ENCODE results near the gene LRPAP1. TPM values are rescaled to one million over a fixed set of nuclear protein-coding genes. Genes with fewer than 3 reads are reported as not detected.

Gene LRPAP1
- polyA plus RNA-seq, 1 donor (not counting 4 experiments of a cell fraction or from before 2014, with no cell fraction given): 121 TPM

- TF ChIP-seq EZH2 (IDR thresholded peaks at IDR 0.05; ENCODE audit: low read length) (no peak), CTCF (optimal IDR thresholded peaks at IDR 0.05 in 1 of 3, IDR thresholded peaks at IDR 0.05 in 1 of 3, conservative IDR thresholded peaks at IDR 0.05 in 1 of 3; ENCODE audit: extremely low read depth in 1 of 3, insufficient read depth in 2 of 3, low read length in 3 of 3) (no peak)
- FAIRE-seq: no peak
- Histone ChIP-seq H3K4me3 (ENCODE audit: control insufficient read depth in 2 of 3, extremely low read depth in 1 of 3, insufficient read depth in 2 of 3, low read depth in 1 of 3, low read length in 3 of 3) (no peak overlapping the region), H3K9me3 (ENCODE audit: control insufficient read depth, low read depth, low read length) (no peaks in the 10 kb centered on the region), H3K9me1 (ENCODE audit: control insufficient read depth, extremely low read depth, insufficient read depth, low read length) (no peaks in the 10 kb centered on the region), H4K20me1 (ENCODE audit: control insufficient read depth, extremely low read depth, insufficient read depth, low read length) (no peaks in the 10 kb centered on the region), H3K4me1 (ENCODE audit: control insufficient read depth, extremely low read depth, insufficient read depth, low read length) (peaks cover 7% of the 10 kb centered on the region), H3K9ac (ENCODE audit: control insufficient read depth, extremely low read depth, insufficient read depth, low read length) (no peak overlapping the region), H3K36me3 (ENCODE audit: control insufficient read depth in 2 of 2, extremely low read depth in 1 of 2, insufficient read depth in 2 of 2, low read length in 2 of 2) (no peaks in the 10 kb centered on the region), H2AFZ (ENCODE audit: control insufficient read depth, low read length) (no peak overlapping the region), H3K4me2 (ENCODE audit: control insufficient read depth, extremely low read depth, insufficient read depth, low read depth, low read length) (no peak overlapping the region), H3K79me2 (ENCODE audit: control insufficient read depth, insufficient read depth, low read length) (no peaks in the 10 kb centered on the region), H3K27ac (ENCODE audit: control insufficient read depth, insufficient read depth, low read length) (no peak overlapping the region), H3K27me3 (ENCODE audit: control insufficient read depth, extremely low read depth, insufficient read depth, low read length) (peaks cover 85% of the 10 kb centered on the region)
- DNase-seq (ENCODE audit: low read depth, low spot score): no peak
- dilution Hi-C loops (cut with MboI; ENCODE audit: extremely low pct_ligation_motif_present, low sequenced_read_pairs): no loop called here
Measured at GRCh38 chr4:3473996-3474765, 58.0 kb downstream of the LRPAP1 start.

- dilution Hi-C loops (cut with MboI; ENCODE audit: extremely low pct_ligation_motif_present, low sequenced_read_pairs): no loop called here
- Histone ChIP-seq H3K4me2 (ENCODE audit: control insufficient read depth, extremely low read depth, insufficient read depth, low read depth, low read length) (no peak overlapping the region), H3K4me3 (ENCODE audit: control insufficient read depth in 2 of 3, extremely low read depth in 1 of 3, insufficient read depth in 2 of 3, low read depth in 1 of 3, low read length in 3 of 3) (no peak overlapping the region), H3K27me3 (ENCODE audit: control insufficient read depth, extremely low read depth, insufficient read depth, low read length) (peaks cover 79% of the 10 kb centered on the region), H2AFZ (ENCODE audit: control insufficient read depth, low read length) (no peak overlapping the region), H3K36me3 (ENCODE audit: control insufficient read depth in 2 of 2, extremely low read depth in 1 of 2, insufficient read depth in 2 of 2, low read length in 2 of 2) (no peaks in the 10 kb centered on the region), H3K4me1 (ENCODE audit: control insufficient read depth, extremely low read depth, insufficient read depth, low read length) (peaks cover 7% of the 10 kb centered on the region), H3K9me3 (ENCODE audit: control insufficient read depth, low read depth, low read length) (no peaks in the 10 kb centered on the region), H3K9me1 (ENCODE audit: control insufficient read depth, extremely low read depth, insufficient read depth, low read length) (no peaks in the 10 kb centered on the region), H3K27ac (ENCODE audit: control insufficient read depth, insufficient read depth, low read length) (no peak overlapping the region), H3K9ac (ENCODE audit: control insufficient read depth, extremely low read depth, insufficient read depth, low read length) (no peak overlapping the region), H4K20me1 (ENCODE audit: control insufficient read depth, extremely low read depth, insufficient read depth, low read length) (no peaks in the 10 kb centered on the region), H3K79me2 (ENCODE audit: control insufficient read depth, insufficient read depth, low read length) (no peaks in the 10 kb centered on the region)
- no peak for TF ChIP-seq CTCF (optimal IDR thresholded peaks at IDR 0.05 in 1 of 3, IDR thresholded peaks at IDR 0.05 in 1 of 3, conservative IDR thresholded peaks at IDR 0.05 in 1 of 3; ENCODE audit: extremely low read depth in 1 of 3, insufficient read depth in 2 of 3, low read length in 3 of 3)
- TF ChIP-seq EZH2 (IDR thresholded peaks at IDR 0.05; ENCODE audit: low read length): no peak
- DNase-seq (ENCODE audit: low read depth, low spot score): no peak
- no peak for FAIRE-seq
Measured at GRCh38 chr4:3473181-3473950, 58.9 kb downstream of the LRPAP1 start.

All from keratinocyte (primary cell).